Measurements from ENCODE around the gene GASK1A. TPM values are rescaled to one million over a fixed set of nuclear protein-coding genes. Genes with fewer than 3 reads are reported as not detected.
"Not testable (repeated sequence)": the region's sequence is repeated elsewhere in the genome, so short reads cannot be mapped to it uniquely, and the experiment has no call there.

Gene GASK1A
- total RNA-seq, 1 experiment from 2014 or later: not detected

GRCh38 chr3:42970976-42971772 lies 7.9 kb upstream of the GASK1A start:
- ChIA-PET POLR2A (no interaction called here), CTCF (no interaction called here)
- DNase-seq (ENCODE audit: low read depth, low spot score) (no peak), ATAC-seq (no peak)
- H3K4me3 ChIP-seq (ENCODE audit: low read depth in 2 of 2, low read length in 2 of 2): no peak overlapping the region
- H3K27me3 ChIP-seq (ENCODE audit: control insufficient read depth, insufficient read depth, low read length): peaks cover 2% of the 10 kb centered on the region; the same call in 1 of the 2 replicates
- no peaks in the 10 kb centered on the region for H3K36me3 ChIP-seq (ENCODE audit: control insufficient read depth, insufficient read depth, low read length)
- no peak overlapping the region for H3K27ac ChIP-seq (ENCODE audit: low read length)
- BruUV-seq (replicated peaks): no TSS peak
- intact Hi-C loops (cut with micrococcal nuclease; ENCODE audit: unreplicated experiment): no loop called here
- in situ Hi-C loops (cut with HindIII; ENCODE audit: low pct_unique_long_range_greater_than_20kb, low sequenced_read_pairs): no loop called here
- H3K4me1 ChIP-seq (ENCODE audit: control insufficient read depth, insufficient read depth, low read length): no peaks in the 10 kb centered on the region
- H3K9me3 ChIP-seq (ENCODE audit: control insufficient read depth, insufficient read depth, low read depth, low read length): no peaks in the 10 kb centered on the region
- TF ChIP-seq CTCF (IDR thresholded peaks at IDR 0.05): no peak
- no peak for TF ChIP-seq POLR2AphosphoS5 (IDR thresholded peaks at IDR 0.05; ENCODE audit: low read depth, low read length)
- no peak for TF ChIP-seq REST (IDR thresholded peaks at IDR 0.05; ENCODE audit: insufficient read depth in 1 of 2, low read depth in 2 of 2, low read length in 1 of 2)
- no peak for TF ChIP-seq SIN3A (IDR thresholded peaks at IDR 0.05; ENCODE audit: borderline replicate concordance, insufficient read depth, low read depth, low read length)
- TF ChIP-seq TCF7L2 (IDR thresholded peaks at IDR 0.05; ENCODE audit: low read depth, low read length): no peak

GRCh38 chr3:42974906-42975305 lies 4.2 kb upstream of the GASK1A start:
- H3K4me1 ChIP-seq (ENCODE audit: control insufficient read depth, insufficient read depth, low read length); in situ Hi-C loops (cut with HindIII; ENCODE audit: low pct_unique_long_range_greater_than_20kb, low sequenced_read_pairs); ATAC-seq; CTCF ChIA-PET; POLR2A ChIA-PET; H3K27me3 ChIP-seq (ENCODE audit: control insufficient read depth, insufficient read depth, low read length); H3K27ac ChIP-seq (ENCODE audit: low read length); intact Hi-C loops (cut with micrococcal nuclease; ENCODE audit: unreplicated experiment); H3K4me3 ChIP-seq (ENCODE audit: low read depth in 2 of 2, low read length in 2 of 2); DNase-seq (ENCODE audit: low read depth, low spot score); H3K36me3 ChIP-seq (ENCODE audit: control insufficient read depth, insufficient read depth, low read length); BruUV-seq (replicated peaks); H3K9me3 ChIP-seq (ENCODE audit: control insufficient read depth, insufficient read depth, low read depth, low read length): not testable (repeated sequence)

- BruUV-seq (replicated peaks): no TSS peak
- no peak overlapping the region for H3K27ac ChIP-seq (ENCODE audit: low read length)
- CTCF ChIA-PET: no interaction called here
- TF ChIP-seq CTCF (IDR thresholded peaks at IDR 0.05): no peak
- TF ChIP-seq POLR2AphosphoS5 (IDR thresholded peaks at IDR 0.05; ENCODE audit: low read depth, low read length): no peak
- TF ChIP-seq TCF7L2 (IDR thresholded peaks at IDR 0.05; ENCODE audit: low read depth, low read length): no peak
- TF ChIP-seq SIN3A (IDR thresholded peaks at IDR 0.05; ENCODE audit: borderline replicate concordance, insufficient read depth, low read depth, low read length): no peak
- TF ChIP-seq REST (IDR thresholded peaks at IDR 0.05; ENCODE audit: insufficient read depth in 1 of 2, low read depth in 2 of 2, low read length in 1 of 2): no peak
- in situ Hi-C loops (cut with HindIII; ENCODE audit: low pct_unique_long_range_greater_than_20kb, low sequenced_read_pairs) (no loop called here), intact Hi-C loops (cut with micrococcal nuclease; ENCODE audit: unreplicated experiment) (no loop called here)
- DNase-seq (ENCODE audit: low read depth, low spot score): no peak
- POLR2A ChIA-PET: no interaction called here
- H3K36me3 ChIP-seq (ENCODE audit: control insufficient read depth, insufficient read depth, low read length): no peaks in the 10 kb centered on the region
- peaks cover 9% of the 10 kb centered on the region for H3K27me3 ChIP-seq (ENCODE audit: control insufficient read depth, insufficient read depth, low read length)
- H3K4me1 ChIP-seq (ENCODE audit: control insufficient read depth, insufficient read depth, low read length): 0 out of 2 replicates have a peak, but pooled peaks cover 2% of the 10 kb centered on the region
- ATAC-seq: no peak
- no peak overlapping the region for H3K4me3 ChIP-seq (ENCODE audit: low read depth in 2 of 2, low read length in 2 of 2)
- H3K9me3 ChIP-seq (ENCODE audit: control insufficient read depth, insufficient read depth, low read depth, low read length): no peaks in the 10 kb centered on the region
Measured at GRCh38 chr3:42975456-42975855, 3.7 kb upstream of the GASK1A start.
